Stomach (tissue), 4 donors: ENCODE measurements around the gene PHOSPHO1.

ENCODE experiments used
- CTCF ChIP-seq, 7 experiments: fragments of 450-650 bp in 4 of 7; fragments of 200-600 bp in 3 of 7; sonication (generic) in 3 of 7; IDR thresholded peaks; one replicate each; pipeline ENCODE4 v1.5.1; 2016 to 2019; ENCODE audit warnings: antibody characterized with exemption in 7 of 7, control low read depth in 2 of 7, mild to moderate bottlenecking in 1 of 7
- POLR2A ChIP-seq, 4 donors: fragments of 450-650 bp; IDR thresholded peaks; one replicate each; pipeline ENCODE4 v1.6.1; 2016; ENCODE audit warnings: antibody characterized with exemption in 4 of 4, control low read depth in 2 of 4, mild to moderate bottlenecking in 1 of 4, moderate library complexity in 1 of 4

- no peak for TF ChIP-seq CTCF (IDR thresholded peaks at IDR 0.05)
- TF ChIP-seq POLR2A (IDR thresholded peaks at IDR 0.05): no peak
These were observed 4.0 kb upstream of the PHOSPHO1 start for GRCh38 chr17:49234509-49235080.
